Fibroblast of peridontal ligament (primary cell): Measurements from ENCODE around the gene LOC101059915.

Source experiments
- DNase-seq: peaks from one replicate; pipeline ENCODE4 v3.0.0-alpha.2; 2010; ENCODE audit errors: extremely low read depth

LOC101059915 gene

DNA sequence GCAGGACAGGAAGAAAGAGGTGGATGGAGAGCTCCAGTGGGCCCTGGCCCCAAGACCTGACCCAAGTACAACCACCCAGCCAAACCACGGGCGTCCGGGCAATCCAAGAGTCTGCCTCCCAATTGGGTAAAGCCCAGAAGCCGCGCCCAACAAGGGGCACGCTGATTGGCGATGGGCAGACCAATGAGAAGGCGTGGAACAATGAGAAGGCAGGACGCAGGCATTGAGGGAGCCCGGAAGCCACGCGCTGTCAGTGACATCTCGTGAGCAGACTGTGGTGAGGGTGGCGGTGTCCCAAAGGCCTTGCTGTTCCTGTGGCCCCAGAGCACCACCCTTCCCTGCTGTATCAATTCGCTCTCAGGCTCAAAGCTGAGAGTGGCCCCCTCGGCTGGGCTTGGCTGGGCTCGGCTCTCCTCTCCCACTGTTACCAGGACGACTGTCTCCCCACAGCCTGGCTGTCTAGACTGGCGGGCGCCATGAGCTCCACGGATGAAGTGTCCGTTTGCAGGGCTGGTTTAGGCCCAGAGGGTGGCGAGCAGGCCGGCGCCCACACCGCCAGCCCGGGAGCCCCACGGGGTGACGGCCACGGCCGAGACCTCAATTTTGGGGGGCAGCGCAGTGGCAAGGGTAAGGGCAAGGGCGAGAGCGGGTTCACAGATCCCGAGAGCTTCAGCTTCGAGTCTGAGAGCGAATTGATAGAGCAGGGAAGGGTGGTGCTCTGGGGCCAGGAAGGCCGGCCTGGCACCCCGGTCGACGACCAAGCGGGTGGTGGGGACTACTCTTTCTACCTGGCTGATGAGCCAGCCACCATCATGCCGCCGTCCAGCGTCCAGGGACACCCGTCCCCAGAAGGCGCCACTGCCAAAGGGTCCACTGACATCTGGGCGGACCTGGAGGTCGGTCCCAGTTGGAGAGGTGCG is at the start of gene LOC101059915:
Gene LOC101059915, plus strand, starts transcription at position 219 of the 920 bp plus-strand sequence.
- no peak for DNase-seq

- no peak for DNase-seq
These were observed 49.6 kb upstream of the LOC101059915 start for GRCh38 chrX:71617742-71618141.

GRCh38 chrX:71618303-71618721 is 49.0 kb upstream of the LOC101059915 start, which contains the start of gene CXCR3:
Gene CXCR3 (minus strand): TSS chrX:71618511. CDS start chrX:71618449, 62 bp downstream.
- no peak for DNase-seq

DNA sequence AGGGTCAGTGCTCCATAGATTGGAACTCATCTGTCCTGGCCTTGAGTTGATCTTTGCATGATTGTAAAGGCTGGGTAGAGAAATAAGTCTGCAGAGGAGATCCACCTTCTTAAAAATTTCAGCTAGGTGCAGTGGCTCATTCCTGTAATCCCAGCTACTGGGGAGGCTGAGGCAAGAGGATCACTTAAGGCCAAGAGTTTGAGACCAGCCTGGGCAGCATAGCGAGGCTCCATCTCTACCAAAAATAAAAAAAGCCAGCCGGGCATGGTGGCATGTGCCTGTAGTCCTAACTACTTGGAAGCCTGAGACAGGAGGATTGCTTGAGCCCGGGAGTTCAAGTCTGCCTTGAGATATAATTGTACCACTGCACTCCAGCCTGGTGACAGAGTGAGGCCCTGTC is 48.6 kb upstream of the LOC101059915 start:
- no peak for DNase-seq

DNA sequence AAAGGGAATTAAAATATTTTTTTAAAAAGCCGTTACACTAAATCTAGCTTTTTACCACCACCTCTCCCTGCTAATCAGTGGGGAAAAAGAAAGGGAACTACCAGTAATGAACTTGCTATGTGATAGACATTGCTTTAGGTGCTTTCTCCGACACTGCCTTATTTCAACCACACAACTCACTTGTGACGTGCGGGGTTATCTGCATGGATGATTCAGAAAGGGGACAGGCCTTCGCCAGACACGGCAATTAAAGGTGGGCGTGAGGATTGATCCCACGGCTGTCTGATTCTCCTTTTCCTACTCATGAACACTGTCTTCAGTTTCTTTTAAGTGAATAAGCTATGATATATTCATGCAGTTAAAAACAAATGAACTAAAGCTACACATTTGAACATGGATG is 48.2 kb upstream of the LOC101059915 start:
- no peak for DNase-seq

DNA sequence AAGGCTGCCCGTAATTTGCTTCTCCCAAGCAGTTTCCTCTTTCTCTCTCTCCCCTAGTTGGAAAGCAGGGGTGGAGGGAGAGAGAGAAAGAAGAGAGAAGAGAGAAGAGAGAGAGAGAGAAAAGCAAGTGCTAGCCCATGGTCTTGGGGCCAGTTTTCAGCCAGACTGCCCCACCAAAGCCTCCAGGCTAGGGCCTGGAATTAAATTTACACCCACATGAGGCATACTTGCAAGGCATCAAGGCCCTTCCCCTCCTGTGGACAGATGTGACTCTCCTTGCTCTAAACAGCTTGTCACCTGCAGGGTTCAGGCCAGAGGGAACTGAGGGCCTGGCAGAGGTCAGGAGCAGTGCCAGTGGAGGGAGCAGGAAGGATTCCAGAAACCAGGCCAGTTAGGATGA is 47.4 kb upstream of the LOC101059915 start:
- no peak for DNase-seq

GRCh38 chrX:71621603-71622002 is 45.7 kb upstream of the LOC101059915 start:
- DNase-seq: peak; percentile 24

- no peak for DNase-seq
These were observed 45.2 kb upstream of the LOC101059915 start for GRCh38 chrX:71622032-71622575.

DNA sequence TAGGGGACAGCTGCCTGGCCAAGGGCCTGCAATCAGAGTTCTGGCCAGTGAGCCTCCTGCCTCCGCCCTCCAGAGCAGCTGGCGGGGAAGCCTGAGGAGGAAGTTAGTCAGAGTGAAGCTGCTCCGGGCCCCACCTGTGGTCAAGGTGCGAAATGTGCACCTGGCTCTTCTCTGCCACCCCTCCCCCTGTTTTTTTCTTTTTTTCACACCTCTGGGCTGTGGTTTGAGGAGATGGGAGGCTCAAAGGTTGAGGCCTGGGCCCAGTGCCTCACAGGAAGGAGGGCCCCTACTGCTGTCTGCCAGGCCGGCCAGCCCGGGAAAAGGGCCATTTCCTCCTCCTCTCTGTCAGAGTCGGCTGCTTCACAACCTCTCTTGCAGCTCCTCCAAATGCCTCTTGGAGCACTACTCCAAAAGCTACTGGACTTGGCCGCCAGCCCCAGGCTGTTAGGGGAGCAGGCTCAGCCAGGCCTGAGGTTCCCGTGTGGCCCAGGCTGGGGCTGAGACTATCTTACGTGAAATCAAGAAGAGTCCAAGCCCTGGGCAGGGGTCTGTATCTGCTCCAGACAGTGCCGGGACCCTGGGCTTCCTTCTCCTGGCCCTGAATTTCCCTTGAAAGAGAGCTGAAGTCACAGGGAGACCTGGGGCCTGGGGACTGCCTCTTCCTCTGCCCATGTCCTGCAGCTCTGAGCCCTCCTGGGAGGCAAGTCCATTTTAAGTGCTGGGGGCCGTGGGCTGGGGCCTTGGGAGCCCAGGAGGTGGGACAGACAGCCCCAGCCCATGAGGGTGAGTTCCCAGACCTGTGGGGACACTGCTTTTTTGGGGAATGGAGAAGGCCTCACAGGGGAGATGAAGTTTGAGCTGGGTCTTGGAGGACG is 44.5 kb upstream of the LOC101059915 start:
- DNase-seq: peak; percentile 72

- no peak for DNase-seq
These were observed 43.6 kb upstream of the LOC101059915 start for GRCh38 chrX:71623714-71624113.

DNA sequence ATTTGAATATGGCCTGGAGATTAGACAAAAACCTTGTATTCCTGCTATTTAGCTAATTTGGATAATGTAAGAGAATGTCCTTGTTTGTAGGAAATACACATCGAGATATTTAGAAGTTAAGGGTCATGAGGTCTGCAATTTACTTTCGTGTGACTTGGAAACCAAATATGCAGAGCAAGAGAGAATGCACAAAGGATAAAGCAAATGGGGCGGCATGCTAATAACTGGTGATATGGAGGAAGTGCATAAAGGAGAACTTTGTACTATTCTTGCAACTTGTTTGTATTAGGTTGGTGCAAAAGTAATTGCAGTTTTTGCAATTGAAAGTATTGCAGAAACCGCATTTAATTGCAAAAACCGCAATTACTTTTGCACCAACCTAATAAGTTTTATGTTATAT is 41.9 kb upstream of the LOC101059915 start:
- DNase-seq: no peak

- no peak for DNase-seq
These were observed 40.8 kb upstream of the LOC101059915 start for GRCh38 chrX:71626576-71626975.

DNA sequence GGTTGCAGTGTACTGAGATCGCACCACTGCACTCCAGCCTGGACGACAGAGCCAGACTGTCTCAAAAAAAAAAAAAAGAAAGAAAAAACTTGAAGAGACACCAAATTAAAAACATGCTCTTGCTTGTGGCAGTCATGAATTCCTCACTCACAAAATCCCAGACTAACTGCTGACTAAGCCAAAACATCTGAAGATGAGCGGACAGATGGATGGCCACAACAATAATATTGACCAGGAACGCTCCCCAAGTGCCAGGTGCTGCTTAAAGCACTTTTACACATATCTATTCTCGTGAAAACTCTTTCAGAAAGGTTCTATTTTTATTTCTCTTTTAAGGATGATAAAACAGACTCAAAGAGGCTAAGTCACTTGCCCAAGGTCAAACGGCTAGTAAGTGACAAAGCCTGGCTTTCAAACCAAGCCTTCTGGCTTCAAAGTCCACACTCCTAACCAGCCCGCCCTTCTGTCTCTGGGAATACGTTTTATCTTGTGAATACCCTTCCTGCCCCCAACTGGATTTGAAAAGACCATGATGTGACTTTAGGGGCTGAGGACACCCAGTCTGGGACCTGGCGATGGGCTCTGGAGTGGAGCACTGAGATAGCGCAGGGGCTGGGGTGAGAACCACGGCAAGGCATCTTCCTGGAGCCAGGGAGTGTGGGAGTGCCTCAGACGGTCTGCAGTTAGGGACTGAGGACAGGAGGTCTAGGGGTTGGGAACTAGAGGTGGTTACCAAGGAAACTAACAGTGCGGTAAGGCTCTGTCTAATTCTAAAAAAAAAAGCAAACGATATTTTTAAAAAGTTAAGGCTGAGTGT is 39.5 kb upstream of the LOC101059915 start:
- peak; percentile 5 for DNase-seq

- no peak for DNase-seq
These were observed 37.9 kb upstream of the LOC101059915 start for GRCh38 chrX:71629467-71629866.

DNA sequence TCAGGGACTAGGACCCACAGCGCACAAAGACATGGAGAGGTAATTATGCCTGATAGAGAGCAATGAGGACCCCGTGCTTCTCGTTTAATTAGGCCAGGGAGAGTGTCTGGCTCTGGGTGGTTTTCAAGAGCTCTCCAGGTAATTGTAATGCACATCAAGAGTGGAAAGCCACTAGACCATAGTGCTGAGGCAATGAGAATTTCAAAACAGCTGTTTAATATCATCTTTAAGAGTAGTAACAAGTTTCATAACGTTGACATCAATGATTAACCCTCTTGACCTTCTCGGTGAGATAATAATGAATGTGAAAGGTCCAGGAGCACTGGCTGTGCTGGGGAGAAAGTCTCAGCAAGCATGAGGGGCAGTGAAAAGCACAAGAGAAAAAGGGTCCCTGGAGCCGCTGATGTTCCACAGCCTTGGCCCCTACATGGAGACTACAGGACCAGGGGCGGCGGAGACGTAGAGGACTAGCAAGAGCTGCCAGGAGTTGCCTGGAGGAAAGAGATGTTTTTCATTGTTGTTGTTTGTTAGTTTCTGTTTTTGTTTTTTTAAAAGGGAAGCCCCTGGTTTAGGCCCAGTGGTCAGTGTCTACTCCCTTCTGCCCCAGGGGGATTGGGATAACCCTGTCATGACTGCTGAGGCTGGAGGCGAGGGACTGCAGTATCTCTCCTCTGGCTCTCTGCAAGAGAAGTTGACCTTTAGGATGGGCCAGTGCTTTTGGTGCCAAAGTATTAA is 34.3 kb upstream of the LOC101059915 start:
- no peak for DNase-seq

DNA sequence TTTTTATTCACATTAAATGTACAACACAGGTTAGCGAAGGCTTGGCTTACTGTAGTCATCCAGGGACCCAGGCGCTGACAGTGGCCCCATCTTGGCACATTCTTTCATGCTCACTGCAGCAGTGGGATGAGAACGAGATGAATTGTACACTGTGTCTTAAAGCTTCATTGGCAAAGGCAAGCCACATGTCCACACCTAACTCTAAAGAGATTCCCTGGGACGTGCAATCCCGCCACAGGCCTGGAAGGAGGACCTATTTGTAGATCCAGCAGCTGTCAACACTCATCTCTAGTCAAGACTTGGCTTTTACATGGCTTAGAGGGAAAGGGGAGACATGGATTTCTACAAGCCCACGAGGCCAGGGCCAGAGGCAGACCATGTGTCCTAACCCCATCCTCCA is 33.0 kb upstream of the LOC101059915 start:
- DNase-seq: no peak

DNA sequence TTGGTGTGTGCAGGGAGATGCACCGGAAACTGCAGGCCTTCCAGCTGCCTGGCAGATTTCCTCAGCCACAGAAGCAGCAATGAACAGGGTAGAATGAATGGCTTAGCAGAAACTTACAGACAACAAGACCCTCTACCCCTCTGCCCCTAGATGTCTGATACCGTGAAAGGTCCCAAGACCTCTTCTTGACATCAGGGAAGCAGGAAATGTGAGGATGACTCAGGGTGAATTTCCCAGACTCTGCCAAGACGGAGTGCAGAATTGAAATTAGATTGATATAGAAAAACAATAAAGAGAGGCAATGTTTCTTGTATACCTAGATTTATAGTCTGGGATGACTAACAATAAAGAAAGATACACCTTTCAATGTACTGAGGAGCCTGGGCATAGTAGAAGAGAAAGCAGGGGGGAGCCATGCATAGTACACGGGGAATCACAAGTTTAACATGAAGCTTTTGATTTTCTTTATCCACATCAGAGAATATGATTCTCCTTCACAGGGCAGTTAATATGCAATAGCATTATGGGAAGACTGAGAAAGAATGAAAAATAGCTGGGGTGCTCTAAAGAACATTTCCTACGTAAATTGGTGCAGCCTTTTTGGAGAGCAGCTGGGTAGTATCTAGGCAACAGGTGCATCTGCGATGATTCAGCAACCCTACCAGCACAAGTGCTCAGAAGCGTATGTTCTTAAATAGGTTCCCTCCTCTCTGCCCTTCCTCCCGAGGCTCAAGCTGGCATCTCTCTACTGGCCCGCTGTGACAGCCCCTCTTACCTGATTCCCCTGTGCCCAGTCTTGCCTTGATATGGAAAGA is 30.7 kb upstream of the LOC101059915 start:
- DNase-seq: no peak

GRCh38 chrX:71637253-71637618 is 30.1 kb upstream of the LOC101059915 start:
- DNase-seq: peak; percentile 5

DNA sequence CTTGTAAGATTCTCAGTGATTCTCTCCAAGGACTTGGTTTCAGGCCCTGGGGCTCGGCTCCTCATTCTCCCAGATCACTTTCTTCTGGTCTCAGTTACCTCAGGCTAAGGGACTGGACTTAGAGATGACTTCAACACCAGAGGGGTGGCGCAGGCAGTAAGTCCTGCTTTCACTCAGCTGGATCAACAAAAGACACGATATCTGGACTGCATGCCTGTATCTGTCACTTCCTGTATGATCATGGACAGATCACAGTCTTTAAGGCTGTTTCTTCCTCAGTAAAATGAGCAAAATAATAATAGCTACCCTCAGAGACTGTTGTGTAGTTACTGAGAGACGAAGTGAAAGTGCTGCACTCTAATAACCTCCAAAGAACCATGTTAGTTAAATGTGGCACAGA is 29.5 kb upstream of the LOC101059915 start:
- DNase-seq: peak; percentile 20

DNA sequence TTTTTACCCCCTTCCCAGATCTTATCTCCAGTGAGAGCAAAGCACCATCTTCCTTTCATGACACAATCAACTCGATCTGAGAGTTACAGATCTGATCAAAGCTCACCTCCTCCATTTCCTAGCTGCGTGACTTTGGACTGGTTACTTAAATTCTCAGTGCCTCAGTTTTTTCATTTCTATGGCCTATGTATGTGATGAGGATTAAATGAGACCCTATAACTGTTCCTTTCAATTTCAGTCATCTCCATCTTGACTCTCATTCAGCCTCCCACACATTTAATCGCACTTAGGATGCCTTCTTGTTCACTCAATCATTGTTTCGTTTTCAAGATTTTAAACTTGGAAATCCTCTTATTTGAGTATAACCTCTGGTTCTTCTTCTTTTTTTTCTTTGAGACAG is 28.9 kb upstream of the LOC101059915 start:
- no peak for DNase-seq
